ENCODE measurements around the gene KCNQ1OT1.

DNA sequence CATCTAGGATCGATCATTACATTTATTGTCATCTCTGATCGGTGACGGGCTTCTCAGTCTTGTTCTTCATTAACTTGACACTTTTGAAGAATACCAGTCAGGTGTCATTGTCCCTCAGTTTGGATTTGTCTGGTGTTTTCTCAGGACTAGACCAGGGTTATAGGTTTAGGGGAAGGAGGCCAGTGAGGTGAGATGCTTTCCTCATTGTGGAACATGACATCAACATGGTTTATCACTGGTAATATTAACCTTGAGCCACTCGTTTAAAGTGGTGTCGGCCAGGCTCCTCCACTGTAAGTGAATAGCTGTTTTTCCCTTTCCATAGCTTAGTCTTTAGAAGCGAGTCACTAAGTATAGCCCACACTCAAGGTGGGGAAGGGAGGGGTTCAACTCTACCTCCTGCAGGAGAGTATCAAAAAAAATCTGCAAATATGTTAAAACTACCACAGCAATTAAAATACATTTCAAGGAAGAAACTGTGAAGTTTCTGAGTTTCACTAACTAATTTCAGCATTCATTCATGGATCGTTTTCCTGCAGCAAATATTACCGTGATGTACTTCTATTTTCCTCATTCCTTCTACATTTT lies 42.0 kb downstream of the KCNQ1OT1 start:
- TF ChIP-seq, protein P1, sequence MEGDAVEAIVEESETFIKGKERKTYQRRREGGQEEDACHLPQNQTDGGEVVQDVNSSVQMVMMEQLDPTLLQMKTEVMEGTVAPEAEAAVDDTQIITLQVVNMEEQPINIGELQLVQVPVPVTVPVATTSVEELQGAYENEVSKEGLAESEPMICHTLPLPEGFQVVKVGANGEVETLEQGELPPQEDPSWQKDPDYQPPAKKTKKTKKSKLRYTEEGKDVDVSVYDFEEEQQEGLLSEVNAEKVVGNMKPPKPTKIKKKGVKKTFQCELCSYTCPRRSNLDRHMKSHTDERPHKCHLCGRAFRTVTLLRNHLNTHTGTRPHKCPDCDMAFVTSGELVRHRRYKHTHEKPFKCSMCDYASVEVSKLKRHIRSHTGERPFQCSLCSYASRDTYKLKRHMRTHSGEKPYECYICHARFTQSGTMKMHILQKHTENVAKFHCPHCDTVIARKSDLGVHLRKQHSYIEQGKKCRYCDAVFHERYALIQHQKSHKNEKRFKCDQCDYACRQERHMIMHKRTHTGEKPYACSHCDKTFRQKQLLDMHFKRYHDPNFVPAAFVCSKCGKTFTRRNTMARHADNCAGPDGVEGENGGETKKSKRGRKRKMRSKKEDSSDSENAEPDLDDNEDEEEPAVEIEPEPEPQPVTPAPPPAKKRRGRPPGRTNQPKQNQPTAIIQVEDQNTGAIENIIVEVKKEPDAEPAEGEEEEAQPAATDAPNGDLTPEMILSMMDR (IDR thresholded peaks at IDR 0.05) = no peak
- no peak for TF ChIP-seq POLR2A (IDR thresholded peaks at IDR 0.05)
- no peak for TF ChIP-seq EP300 (IDR thresholded peaks at IDR 0.05)
